Keratinocyte (primary cell): ENCODE data around the gene GTF2I.
"Not testable (repeated sequence)": the region's sequence is repeated elsewhere in the genome, so short reads cannot be mapped to it uniquely, and the experiment has no call there.

Experiments used
- EZH2 ChIP-seq: IDR thresholded peaks from one replicate; pipeline ENCODE4 v1.6.1; 2012; ENCODE audit warnings: inconsistent platforms, mild to moderate bottlenecking, low read length, moderate library complexity
- TF ChIP-seq, protein P1 (sequence below), 3 experiments: IDR thresholded peaks in 1 of 3; conservative IDR thresholded peaks in 1 of 3; optimal IDR thresholded peaks in 1 of 3; 2 replicates in 2 of 3; 3 replicates in 1 of 3; pipeline versions ENCODE3 to v1.5.1; 2011; ENCODE audit warnings: low read length in 3 of 3, mild to moderate bottlenecking in 3 of 3, moderate library complexity in 2 of 3, control low read depth in 1 of 3, inconsistent platforms in 1 of 3; ENCODE audit not compliant: insufficient read depth in 2 of 3; ENCODE audit errors: extremely low read depth in 1 of 3

DNA sequence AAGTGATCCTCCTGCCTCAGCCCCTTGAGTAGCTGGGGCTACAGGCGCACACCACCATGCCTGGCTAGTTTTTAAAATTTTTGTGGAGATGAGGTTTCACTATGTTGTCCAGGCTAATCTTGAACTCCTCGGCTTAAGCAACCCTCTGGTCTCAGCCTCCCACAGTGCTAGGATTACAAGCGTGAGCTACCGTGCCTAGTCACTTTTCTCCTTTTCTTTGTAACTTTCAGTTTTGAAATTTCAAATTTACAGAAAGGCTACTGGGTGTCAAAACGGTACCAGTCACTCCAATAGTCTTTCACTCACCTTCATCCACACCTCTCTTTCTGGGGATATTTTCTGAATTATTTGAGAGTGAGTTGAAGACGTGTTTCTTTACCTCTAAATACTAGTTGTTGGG, 117.6 kb downstream of the GTF2I start:
- TF ChIP-seq EZH2: not testable (repeated sequence)
- TF ChIP-seq, protein P1, sequence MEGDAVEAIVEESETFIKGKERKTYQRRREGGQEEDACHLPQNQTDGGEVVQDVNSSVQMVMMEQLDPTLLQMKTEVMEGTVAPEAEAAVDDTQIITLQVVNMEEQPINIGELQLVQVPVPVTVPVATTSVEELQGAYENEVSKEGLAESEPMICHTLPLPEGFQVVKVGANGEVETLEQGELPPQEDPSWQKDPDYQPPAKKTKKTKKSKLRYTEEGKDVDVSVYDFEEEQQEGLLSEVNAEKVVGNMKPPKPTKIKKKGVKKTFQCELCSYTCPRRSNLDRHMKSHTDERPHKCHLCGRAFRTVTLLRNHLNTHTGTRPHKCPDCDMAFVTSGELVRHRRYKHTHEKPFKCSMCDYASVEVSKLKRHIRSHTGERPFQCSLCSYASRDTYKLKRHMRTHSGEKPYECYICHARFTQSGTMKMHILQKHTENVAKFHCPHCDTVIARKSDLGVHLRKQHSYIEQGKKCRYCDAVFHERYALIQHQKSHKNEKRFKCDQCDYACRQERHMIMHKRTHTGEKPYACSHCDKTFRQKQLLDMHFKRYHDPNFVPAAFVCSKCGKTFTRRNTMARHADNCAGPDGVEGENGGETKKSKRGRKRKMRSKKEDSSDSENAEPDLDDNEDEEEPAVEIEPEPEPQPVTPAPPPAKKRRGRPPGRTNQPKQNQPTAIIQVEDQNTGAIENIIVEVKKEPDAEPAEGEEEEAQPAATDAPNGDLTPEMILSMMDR (optimal IDR thresholded peaks at IDR 0.05 in 1 of 3, IDR thresholded peaks at IDR 0.05 in 1 of 3, conservative IDR thresholded peaks at IDR 0.05 in 1 of 3; ENCODE audit: extremely low read depth in 1 of 3, insufficient read depth in 2 of 3, low read length in 3 of 3): not testable (repeated sequence)
